NCI-H510A treated with DMSO at 0.1 percent for 48 hours (cell line): Measurements from ENCODE around the gene ASIC2.

Source experiments
- DNase-seq: peaks from one replicate; lab custom pipeline; 2025; lab: John Stamatoyannopoulos, UW

Gene ASIC2

DNA sequence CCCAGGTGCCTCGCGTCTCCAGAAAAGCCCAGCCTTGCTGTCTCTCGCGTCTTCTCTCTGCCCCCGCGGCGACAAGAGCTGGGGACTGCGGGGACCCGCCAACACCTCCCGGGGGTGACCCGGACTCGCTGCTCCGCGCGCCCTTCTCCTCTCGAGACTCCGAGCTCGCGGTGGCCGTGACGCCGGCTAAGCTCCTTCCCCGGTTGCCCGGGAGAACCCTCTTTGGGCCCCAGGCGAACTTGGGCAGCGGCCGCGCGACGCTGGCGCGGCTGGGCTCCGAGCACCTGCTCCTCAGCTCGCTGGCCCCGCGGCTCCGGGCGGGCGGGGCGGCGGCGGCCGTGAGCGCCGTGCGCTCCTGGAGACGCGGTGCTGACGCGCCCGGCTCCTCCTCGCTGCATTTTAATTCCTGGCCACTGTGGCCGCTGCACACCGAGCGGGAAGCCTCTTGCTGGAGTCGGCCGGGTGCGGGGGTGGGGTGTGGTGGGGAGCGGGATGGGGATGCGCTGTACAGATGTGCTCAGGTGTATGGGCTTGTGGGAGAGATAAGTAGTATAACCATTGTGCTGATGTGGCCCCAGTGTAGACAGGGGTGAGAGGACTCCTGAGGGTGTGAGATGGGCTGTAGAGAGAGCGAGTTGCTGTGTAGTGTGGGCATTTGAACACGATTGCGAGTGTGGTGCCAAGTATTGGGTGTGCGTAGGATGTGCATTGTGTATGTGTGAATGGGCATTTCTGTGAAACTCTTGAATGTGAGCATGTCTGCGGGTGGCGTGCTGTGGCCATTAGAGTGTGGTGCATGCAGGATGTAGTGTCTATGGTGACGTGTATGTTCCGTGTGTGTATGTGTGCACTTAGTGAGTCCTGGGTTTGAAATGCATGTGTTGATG, at the start of gene ASIC2:
TSS of gene ASIC2 (minus strand) at position 315 of the 887 bp plus-strand sequence.
- no peak for DNase-seq

DNA sequence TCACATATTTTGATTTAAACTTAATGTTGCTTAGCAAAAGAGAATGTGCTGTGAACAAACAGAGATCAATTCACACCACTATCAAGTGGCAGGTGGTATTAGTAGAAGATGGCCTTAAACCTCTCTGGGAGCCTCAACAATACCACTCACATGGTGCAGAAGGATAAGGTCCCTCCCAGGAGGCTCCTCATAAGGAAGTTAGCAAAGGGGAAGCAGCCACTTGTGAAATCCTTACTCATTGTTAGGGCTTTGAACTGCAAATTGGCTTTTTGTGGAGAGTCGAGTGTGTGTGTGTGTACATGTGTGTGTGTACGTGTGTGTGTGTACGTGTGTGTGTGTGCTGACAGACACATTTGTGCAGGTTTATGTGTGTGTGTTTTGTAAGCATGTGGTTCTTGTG, 48.9 kb upstream of the ASIC2 start:
- DNase-seq = no peak

DNA sequence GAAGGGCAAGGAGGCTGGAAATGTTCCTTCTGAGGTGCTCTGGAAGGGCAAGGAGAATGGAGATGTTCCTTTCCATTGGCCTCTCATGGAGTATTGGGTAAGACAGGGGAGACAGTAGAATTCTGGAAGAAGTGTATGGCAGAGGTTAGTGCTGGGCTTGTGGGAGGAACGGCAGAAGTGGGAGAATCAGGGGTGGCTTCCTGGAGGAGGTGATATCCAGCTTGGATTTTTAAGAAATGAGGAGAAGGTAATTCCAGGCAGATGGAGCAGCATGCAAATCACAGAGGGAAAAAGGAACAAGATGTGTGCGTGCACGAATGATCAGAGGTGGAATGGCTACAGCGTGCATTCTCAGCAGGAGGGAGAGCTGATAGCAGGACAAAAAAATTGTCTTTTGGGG, 45.1 kb upstream of the ASIC2 start:
- DNase-seq = no peak

GRCh38 chr17:33335491-33336173, 42.5 kb upstream of the ASIC2 start:
- no peak for DNase-seq

GRCh38 chr17:33334703-33335102, 41.6 kb upstream of the ASIC2 start:
- no peak for DNase-seq

DNA sequence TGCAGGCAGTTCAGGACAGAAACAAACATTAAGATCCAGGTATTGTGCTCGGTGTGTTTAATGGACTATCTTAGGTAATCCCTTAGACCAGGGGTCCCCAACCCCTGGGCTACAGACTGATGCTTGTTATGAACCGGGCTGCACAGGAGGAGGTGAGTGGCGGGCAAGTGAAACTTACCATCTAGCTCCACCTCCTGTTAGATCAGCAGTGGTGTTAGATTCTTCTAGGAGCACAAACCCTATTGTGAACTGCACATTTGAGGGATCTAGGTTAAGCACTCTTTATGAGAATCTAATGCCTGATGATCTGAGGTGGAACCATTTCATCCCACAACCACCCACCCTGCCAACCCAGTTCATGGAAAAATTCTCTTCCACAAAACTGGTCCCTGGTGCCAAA, 37.8 kb upstream of the ASIC2 start:
- DNase-seq = no peak

DNA sequence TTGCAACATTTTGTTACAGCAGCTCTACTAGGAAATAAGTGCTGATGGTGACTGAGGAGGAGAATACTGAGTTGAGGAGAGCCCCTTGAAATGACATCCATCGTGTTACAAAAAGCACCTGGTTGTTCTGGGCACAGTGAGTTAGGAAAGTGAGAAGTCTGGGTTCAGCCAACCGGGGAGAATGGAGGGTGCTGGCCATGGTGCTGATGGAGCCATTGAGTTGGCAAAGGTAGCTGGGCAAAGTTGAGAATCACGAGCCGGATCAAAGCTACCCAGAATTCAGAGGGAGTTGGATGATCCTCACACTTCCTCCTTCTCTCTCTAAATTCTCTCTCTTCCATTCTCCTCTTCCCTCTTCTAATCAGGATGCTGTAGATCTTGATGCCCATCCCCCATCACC, 35.0 kb upstream of the ASIC2 start:
- no peak for DNase-seq

DNA sequence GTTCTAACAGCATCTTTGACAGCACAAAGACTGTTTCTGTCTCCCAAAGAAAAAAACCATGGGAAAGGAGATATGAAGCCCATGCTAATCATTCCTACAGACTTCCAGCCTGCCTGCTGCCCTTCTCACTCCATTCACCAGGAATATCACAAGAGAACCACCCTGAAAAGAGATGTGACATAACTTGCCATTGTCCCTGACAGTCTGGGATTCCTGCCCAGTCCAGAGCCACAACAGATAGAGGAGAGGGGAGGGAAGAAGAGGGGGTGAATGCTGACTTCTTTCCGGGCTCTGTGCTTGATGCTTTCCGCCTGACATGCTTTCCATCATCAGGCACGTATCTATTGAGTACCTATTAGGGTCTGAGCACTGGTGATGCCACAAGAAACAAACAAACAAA, 31.6 kb upstream of the ASIC2 start:
- no peak for DNase-seq

DNA sequence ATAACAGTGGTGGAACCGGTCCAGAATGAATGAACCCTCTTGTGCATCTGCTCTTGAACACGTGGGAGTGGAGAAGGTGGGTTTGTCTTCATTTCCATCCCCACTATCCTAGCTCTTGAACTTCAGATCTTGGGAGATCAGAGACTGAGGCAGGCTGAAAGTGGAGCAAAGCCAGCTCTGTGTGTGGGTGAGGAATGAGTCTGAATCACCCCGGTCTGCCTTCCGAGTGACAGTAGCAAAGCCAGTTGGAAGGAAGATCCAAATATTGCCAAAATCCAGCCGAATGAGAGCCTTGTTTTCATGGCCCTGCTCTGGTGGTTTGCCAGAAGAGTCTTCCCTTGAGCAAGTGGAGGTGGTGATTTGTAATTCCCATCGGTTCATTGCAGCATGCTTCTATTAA, 29.0 kb upstream of the ASIC2 start:
- DNase-seq = no peak

DNA sequence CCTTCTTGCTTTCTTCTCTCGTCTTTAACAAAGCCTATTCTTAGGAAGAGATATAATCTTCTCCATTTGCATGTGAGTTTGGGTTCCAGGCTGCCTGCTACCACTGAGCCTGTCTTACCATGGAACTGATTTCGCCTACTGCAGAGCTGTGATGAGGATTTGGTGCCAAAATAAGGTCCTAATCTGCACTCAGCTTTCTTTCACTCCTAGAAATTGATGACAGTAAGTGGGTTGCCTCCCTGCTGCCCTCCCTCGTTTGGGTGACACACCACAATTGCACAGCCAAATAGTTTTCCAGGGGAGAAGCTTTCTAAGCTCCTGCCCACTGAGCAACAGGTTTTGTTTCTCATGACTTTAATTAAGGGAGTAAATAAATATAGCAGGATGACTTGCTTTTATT, 25.1 kb upstream of the ASIC2 start:
- DNase-seq = no peak

GRCh38 chr17:33316746-33317145, 23.7 kb upstream of the ASIC2 start:
- DNase-seq = no peak

GRCh38 chr17:33310296-33310695, 17.2 kb upstream of the ASIC2 start:
- DNase-seq = no peak

- no peak for DNase-seq
Observed at GRCh38 chr17:33303254-33303653, 10.2 kb upstream of the ASIC2 start.

GRCh38 chr17:33302394-33302793, 9.3 kb upstream of the ASIC2 start:
- DNase-seq = no peak

DNA sequence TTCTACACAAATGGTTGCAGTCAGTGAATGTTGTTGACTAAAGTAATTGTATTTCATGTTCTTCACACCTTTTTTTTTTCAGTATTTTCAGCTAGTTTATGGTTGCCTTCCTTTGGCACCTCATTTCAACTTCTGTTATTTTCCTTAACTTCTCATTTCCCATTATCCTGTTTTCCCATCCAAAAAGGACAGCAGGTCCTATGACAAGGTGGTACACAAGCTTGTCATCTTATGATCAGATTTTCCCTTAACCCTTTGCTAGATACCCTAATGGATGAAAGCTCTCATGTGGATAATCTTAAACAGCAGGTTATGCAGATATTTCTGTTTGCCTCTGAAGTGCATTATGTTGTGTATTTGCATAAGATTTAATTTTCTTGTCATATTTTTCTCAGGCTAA, 7.1 kb upstream of the ASIC2 start:
- no peak for DNase-seq

GRCh38 chr17:33299115-33299514, 6.0 kb upstream of the ASIC2 start:
- no peak for DNase-seq

GRCh38 chr17:33297643-33298042, 4.5 kb upstream of the ASIC2 start:
- no peak for DNase-seq

GRCh38 chr17:33294994-33295393, 1.9 kb upstream of the ASIC2 start:
- DNase-seq = no peak

GRCh38 chr17:33292201-33292980, 704 bp downstream of the ASIC2 start:
- no peak for DNase-seq

GRCh38 chr17:33291248-33292200, 1.6 kb downstream of the ASIC2 start:
- no peak for DNase-seq

DNA sequence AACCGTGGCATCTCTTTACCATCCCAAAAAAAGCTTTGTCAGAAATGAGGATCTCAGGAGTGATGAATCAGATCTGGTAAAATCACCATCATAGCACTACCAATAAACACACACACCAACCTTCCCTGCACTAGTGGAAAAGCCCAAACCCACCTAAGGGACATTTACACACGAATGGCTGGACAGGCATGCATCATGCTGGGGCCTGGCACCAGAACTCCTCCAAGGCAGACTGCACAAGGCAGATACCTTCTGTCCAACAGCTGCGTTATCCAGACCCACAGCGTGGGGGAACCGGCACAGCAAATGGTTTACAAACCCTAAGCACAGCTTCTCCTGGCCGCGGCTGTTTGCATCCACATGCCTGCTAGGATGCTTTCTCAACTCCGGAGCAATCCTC, 2.8 kb downstream of the ASIC2 start:
- no peak for DNase-seq

DNA sequence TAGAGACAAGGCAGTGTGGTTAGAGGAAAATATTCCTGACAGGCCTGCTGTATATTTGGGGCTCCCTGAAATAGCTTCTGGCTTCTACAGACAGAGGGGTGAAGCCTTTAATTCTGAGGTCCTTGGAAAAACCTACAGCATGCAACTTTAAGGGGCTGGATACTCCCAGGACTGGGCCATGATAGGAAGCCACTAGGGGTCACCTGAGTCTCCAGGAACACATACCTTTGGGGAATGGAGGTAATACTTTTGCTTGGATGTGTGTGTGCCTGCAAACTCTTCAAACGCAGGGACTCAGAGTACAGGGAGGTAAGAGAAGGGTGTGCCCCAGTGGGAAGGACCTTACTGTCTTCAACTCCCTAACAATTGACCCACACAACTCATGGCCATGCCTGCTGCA, 4.1 kb downstream of the ASIC2 start:
- DNase-seq = no peak
